Erythroblast (primary cell): ENCODE measurements around the gene SEC24A.

Experiments used
- GATA1 ChIP-seq: IDR thresholded peaks from 2 replicates; pipeline ENCODE4 v1.6.1; 2011; ENCODE audit warnings: low read depth, mild to moderate bottlenecking, control low read depth, low read length, moderate library complexity
- POLR2A ChIP-seq: IDR thresholded peaks from 2 replicates; pipeline ENCODE4 v1.6.1; 2011; ENCODE audit warnings: mild to moderate bottlenecking, low read length

GRCh38 chr5:134758176-134758503 is 109.6 kb downstream of the SEC24A start:
- TF ChIP-seq POLR2A (no peak), GATA1 (no peak)
